ENCODE results near the gene DOC2A.

DNA sequence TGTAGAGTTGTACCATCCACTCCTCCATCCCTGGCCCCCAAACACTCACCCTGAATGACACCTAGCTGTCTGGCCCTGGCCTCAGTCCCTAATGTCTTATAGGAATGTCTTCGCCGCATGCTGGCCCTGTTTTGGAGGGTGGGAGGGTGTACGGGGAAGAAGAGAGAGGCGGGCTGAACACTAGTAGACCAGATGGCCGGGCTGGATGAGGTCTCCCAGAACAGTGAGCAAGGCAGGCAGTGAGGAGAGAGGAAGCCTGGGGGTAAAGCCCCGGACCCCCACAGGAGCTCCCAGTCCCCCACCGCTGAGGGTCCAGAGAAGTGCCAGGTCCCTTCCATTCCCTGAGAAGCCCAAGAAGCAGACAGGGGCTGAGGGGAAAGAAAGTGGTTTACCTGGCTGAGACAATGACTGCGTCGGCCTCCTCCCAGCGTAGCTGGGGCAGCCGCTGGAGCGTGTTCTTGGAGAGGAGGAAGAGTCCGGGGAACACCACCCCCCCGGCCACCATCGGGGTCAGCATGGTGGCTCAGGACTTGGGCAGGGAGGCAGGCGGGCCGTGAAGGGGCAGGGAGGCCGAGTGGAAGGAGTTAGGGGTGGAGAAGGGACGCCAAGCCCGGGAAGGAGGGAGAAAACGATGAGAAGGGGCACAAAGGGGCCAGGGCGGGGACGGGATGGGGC lies 19.3 kb upstream of the DOC2A start:
- TF ChIP-seq, protein P1, sequence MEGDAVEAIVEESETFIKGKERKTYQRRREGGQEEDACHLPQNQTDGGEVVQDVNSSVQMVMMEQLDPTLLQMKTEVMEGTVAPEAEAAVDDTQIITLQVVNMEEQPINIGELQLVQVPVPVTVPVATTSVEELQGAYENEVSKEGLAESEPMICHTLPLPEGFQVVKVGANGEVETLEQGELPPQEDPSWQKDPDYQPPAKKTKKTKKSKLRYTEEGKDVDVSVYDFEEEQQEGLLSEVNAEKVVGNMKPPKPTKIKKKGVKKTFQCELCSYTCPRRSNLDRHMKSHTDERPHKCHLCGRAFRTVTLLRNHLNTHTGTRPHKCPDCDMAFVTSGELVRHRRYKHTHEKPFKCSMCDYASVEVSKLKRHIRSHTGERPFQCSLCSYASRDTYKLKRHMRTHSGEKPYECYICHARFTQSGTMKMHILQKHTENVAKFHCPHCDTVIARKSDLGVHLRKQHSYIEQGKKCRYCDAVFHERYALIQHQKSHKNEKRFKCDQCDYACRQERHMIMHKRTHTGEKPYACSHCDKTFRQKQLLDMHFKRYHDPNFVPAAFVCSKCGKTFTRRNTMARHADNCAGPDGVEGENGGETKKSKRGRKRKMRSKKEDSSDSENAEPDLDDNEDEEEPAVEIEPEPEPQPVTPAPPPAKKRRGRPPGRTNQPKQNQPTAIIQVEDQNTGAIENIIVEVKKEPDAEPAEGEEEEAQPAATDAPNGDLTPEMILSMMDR (tag by site-specific recombination; IDR thresholded peaks at IDR 0.05), result no peak
- TF ChIP-seq ZFP41 (tag by site-specific recombination; IDR thresholded peaks at IDR 0.05; ENCODE audit: borderline replicate concordance), result no peak
- TF ChIP-seq ZNF324 (tag by site-specific recombination; IDR thresholded peaks at IDR 0.05), result no peak
- no peak for TF ChIP-seq ZNF175 (tag by site-specific recombination; IDR thresholded peaks at IDR 0.05)
- no peak for TF ChIP-seq ZNF785 (tag by site-specific recombination; IDR thresholded peaks at IDR 0.05)
